GM13976 (cell line): ENCODE data around the gene DRD3.

Source experiments
- DNase-seq: peaks from one replicate; pipeline ENCODE4 v3.0.0; 2012; ENCODE audit warnings: low spot score
- in situ Hi-C: fragments of 300-500 bp; cut with MboI; formaldehyde crosslinking; loops from one replicate; pipeline ENCODE4 v1.12.0; 2022; ENCODE audit warnings: low sequenced_read_pairs, mixed read lengths, inconsistent platforms; ENCODE audit not compliant: unreplicated experiment
- TF ChIP-seq, protein P1 (sequence below): IDR thresholded peaks from 2 replicates; pipeline ENCODE4 v1.5.1; 2012; ENCODE audit warnings: borderline replicate concordance, mild to moderate bottlenecking; ENCODE audit not compliant: insufficient read depth; ENCODE audit errors: extremely low read depth, missing control alignments, control extremely low read depth

DRD3 gene

GRCh38 chr3:114080201-114080600 is 98.7 kb downstream of the DRD3 start:
- in situ Hi-C loops, result no loop called here
- no peak for DNase-seq
- TF ChIP-seq, protein P1, sequence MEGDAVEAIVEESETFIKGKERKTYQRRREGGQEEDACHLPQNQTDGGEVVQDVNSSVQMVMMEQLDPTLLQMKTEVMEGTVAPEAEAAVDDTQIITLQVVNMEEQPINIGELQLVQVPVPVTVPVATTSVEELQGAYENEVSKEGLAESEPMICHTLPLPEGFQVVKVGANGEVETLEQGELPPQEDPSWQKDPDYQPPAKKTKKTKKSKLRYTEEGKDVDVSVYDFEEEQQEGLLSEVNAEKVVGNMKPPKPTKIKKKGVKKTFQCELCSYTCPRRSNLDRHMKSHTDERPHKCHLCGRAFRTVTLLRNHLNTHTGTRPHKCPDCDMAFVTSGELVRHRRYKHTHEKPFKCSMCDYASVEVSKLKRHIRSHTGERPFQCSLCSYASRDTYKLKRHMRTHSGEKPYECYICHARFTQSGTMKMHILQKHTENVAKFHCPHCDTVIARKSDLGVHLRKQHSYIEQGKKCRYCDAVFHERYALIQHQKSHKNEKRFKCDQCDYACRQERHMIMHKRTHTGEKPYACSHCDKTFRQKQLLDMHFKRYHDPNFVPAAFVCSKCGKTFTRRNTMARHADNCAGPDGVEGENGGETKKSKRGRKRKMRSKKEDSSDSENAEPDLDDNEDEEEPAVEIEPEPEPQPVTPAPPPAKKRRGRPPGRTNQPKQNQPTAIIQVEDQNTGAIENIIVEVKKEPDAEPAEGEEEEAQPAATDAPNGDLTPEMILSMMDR, result no peak

DNA sequence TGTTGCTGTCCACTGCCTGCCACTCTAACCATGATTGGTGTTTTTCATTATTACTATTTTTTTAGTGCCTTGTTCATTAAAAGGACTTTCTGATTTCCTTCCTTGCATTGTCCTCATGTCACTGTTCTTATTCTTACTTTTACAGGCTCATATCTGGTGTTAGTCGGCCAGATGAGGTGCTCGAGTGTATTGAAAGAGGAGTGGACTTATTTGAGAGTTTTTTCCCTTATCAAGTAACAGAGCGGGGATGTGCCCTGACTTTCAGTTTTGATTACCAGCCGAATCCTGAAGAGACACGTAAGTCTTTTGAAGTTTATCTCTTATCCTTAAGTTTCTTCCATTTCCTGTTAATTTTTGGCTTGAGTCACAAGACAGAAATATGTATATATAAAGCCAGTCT is 99.1 kb downstream of the DRD3 start:
- in situ Hi-C loops, result no loop called here
- DNase-seq, result no peak
- TF ChIP-seq, protein P1, result no peak

GRCh38 chr3:114078126-114078525 is 100.7 kb downstream of the DRD3 start:
- DNase-seq, result no peak
- TF ChIP-seq, protein P1, result no peak
- in situ Hi-C loops, result no loop called here
